ENCODE measurements around the gene RUVBL2.

Gene RUVBL2

DNA sequence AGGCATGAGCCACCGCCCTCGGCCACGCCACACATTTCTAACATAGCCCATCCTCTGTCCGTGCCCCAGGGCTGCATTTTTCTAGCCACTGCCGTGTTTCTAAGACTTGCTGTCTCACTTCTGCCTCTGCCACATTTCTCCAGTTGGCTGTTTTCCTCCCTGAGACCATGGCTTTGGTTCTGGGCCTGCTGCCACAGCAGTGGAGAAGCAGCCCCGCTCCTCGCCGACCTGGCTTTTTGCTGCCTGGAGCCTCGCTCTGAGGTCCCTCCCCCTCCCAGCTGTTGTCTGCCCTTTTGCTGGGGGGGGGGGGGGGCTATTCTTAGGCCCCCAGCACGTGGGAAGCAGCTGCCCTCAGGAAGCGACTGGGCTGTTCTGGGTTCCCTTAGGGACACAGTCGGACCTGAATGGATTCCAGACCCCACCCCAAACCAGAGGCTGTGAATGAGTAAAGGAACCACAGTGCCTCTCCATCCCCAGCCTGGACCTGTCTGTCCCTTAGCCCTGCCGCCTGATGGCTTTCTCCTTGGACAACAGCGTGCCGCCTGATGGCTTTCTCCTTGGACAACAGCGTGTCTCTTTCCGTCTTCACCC lies 3.9 kb upstream of the RUVBL2 start:
- no peak for DNase-seq

DNA sequence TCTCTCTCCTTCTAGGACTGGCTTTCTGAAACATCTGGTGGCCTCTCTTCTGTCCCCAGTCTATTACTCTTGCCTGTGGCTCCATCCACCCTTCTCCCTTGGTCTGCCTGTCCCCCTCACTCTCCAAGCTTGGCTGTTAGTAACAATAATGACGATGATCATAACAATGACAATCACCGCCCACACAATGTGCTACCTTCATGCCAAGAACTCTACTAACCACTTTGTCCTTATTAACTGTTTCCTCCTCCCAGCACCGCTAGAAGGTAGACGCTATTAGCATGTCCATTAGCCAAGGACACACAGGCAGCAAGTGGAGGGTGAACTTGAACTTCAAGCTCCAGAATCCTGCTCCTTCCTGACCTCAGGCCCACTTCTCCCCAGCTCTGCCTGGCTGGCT lies 3.3 kb upstream of the RUVBL2 start:
- DNase-seq: no peak

DNA sequence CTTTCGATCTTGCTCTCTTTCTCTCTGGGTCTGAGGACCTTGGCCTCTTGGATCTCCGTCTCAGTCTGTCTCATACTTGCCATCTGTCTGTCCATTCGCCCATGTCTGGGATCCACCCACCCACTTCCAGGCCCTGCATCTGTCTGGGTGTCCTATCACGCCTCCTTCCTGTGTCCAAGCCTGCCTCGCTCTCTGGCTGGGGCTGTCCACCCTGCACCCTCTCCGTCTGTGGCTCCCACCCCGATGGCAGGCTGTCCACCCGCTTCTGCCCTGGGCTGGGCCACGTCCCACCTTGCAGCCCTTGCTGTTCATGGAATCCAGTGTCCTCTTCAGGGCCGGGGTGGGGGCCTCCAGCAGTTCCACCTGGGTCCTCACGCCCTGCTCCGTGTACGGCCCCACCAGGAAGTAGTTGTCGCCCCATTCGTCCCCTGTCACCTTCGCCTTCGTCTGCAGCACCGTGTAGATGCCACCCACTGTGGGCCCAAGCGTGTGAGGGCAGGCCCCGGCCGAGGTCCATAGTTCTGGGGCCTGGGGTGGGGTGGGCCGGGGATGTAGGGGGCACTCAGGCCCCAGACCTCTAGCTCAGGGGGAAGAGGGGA lies 2.6 kb upstream of the RUVBL2 start:
- DNase-seq: no peak

DNA sequence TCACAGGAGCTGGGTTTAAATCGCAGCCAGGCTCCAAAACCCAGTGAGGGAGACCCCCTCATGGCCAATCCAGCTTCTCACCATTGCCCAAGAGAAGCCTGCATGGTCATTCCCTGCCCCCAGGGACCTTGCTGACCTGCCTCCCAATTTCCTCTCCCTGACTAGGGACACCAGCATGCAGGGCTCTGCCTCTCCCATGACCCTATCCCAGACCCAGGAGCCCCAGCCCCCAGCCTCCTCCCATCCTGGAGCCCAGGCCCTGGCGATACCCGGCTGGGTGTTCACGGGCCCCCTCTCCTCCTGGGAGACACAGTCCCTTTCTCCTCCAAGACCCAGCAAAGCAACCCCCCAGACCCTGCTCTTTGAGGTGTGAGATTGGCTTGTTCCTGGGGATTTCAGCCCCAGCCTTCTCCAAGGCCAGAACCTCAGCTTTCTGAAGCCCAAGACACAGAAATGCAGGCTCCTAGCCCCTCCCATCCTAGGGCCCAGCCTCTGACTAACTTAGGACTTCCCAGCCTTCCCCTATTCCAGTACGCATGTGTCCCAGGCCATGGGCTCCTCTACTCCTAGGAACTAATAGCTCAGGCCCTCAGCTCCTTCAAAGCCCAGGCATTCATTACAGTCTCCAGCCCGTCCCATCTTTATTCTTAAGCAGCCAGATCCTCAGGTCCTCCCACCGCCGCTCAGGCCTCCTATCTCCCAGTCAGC lies 1.7 kb upstream of the RUVBL2 start:
- DNase-seq: no peak

DNA sequence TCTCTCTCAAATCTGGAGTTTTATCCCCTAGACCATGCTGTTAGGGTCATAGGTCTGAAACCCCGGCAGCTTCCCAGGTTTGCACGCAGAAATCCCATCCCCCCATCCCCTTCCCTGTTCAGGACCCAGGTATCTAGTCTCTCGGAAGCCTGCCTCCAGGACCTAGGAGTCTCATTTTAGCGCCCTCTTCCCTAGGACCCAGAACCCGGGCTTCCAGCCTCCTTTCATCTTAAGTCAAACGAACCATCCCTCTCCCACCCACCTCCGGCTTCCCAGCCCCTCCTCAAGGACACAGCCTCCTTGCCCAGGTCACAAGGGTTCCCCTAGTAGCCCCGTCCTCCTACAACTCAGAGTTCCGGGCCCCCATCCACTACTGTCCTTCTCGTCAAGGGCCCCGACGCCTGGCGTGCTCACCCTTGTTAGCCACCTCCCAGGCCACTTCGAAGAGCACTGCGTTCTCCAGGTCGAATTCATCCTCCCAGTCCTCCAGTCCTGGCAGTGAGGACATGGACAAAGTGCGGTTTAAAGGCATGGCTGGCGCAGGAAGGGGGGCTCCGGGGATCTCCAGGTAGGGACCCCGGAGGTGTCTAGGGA lies 1.0 kb upstream of the RUVBL2 start:
- no peak for DNase-seq

DNA sequence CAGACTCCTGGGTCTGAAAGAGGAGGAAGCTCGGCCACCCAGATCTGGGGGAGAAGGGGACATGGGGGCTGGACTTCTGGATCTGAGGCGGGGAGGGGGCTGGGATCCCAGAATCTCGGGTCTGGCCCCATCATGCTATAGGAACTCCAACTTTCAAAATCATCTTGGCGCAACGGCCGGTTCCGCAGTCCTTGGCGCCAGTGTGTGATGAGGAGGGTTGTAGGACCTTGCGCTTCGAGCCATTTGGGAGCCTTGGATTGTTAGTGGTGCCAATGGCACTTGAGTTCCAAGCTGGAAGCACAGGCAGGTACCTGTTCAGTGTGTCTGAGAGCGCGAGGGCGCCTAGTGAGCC lies 324 bp downstream of the RUVBL2 start:
- no peak for DNase-seq

DNA sequence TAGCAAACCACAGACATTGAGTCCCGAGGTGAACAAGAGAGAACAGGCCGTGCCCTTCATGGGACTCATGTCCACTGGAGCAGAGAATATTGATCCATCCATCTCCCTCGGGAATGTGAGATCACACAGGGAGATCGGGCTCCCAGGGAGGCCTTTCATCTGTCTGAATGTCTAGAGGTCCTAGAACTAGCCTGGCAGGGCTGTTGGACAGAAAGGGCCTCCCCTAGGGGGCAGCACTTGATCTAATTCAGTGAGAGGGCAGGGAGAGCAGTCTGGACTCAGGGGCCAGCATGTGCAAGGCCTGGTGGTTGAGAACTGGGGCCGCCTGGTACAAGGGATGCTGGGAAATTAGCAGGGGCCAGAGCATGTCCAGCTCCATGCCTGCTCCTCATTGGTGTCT lies 4.3 kb downstream of the RUVBL2 start:
- DNase-seq: no peak

DNA sequence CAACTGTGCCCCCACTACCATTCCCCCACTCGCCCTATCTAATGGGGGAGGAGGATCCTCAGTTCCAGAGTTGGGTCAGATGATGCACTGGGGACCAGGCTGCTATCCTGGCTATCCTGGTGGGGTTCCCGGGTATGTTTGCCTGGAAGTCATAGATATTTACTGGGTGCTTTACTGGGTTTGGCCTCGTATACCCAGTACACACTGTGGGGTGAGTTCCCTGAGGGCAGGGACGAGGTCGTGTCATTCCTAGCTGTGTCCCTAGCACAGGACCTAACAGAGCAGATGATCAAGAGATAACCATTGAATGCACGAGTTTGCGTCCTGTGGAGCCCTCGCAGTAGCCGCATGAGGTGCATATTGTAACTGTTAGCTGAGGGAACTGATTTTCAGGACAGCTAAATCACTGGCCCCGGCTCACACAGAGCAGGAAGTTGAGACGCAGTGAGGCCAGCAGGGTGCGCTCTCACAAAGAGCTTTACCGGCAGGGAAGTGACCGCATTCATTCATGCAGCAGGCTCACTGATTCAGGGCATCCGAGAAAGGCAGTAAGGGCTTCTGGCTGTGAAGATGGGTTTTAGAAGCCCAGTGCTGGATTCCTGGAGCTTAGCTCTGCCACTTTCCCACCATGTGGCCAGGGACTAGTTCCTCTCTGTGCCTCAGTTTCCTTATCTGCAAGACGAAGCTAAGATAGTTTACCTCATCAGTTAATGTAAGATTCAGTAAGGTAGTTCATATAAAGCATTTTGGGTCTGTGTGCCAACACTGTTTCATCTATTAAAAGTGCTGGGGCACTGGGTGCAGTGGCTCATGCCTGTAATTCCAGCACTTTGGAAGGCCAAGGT lies 6.0 kb downstream of the RUVBL2 start:
- no peak for DNase-seq

DNA sequence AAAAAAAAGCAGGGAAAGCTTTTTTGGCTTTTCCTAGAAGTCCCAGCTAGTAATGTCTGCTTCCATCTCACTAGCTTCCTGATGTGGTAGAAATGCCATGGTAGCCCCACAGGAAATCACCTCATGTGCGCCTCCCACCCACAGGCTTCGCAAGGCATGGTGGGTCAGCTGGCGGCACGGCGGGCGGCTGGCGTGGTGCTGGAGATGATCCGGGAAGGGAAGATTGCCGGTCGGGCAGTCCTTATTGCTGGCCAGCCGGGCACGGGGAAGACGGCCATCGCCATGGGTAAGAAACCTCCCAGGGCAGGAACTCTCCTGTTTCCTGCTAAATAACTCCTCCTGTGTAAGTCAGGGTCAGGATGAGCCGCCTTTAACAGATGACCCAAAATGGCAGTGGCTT lies 10.4 kb downstream of the RUVBL2 start:
- no peak for DNase-seq

DNA sequence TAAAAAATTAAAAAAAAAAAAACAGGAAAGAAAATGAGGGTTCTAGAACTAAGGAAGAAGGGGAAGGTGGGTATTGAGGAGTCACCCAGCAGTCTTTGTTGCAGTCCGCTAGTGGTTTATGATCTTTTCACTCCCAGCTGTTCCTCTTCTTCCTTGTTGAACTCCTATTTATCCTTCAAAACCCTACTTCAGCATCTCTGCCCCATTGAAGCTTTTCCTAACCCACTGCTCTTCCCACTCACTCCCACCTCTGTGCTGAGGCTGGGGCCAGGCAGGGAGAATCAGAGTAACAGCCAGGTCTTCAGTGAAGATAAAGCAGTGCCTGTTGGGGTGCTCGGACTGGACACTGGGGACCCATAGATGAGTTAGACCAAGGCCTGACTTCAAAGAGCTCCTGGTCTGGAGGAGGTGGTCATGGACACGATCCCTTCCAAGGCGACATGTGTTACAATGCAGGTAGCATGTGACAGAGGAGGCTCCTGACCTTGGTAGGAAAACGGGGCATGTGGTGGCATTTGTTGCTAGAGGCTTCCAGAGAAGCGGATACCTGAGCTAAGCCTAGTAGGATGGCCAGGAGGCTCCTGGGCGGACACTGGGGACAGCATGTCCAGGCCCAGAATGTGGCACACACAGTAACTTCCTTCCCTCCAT lies 11.4 kb downstream of the RUVBL2 start:
- DNase-seq: no peak

DNA sequence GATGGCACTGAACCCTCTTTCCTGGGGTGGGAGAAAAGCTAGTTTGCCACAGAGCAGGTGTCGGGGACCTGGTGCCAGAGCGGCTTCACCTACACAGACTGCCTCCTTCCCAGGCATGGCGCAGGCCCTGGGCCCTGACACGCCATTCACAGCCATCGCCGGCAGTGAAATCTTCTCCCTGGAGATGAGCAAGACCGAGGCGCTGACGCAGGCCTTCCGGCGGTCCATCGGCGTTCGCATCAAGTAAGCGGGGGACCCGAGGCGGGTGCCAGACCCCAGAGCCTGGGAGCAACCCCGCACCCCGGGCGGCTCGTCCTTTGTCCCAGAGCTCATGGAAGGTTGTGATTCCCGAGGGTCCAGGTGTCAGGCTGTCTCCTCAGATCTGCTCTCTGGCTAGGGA lies 13.2 kb downstream of the RUVBL2 start:
- DNase-seq: no peak

DNA sequence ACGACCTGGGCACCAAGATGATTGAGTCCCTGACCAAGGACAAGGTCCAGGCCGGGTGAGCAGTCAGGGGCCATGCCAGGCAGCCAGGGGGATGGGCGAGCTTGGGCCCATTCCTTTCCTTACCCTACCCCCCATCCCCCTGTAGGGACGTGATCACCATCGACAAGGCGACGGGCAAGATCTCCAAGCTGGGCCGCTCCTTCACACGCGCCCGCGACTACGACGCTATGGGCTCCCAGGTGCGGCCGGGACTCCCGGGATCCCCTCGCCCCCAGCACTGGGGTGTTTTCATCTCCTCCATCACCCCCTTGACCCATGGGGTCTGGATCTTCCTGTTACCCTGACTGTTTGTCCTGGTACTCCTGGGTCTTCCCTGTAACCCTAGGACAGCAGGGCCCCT lies 16.1 kb downstream of the RUVBL2 start:
- DNase-seq: no peak

DNA sequence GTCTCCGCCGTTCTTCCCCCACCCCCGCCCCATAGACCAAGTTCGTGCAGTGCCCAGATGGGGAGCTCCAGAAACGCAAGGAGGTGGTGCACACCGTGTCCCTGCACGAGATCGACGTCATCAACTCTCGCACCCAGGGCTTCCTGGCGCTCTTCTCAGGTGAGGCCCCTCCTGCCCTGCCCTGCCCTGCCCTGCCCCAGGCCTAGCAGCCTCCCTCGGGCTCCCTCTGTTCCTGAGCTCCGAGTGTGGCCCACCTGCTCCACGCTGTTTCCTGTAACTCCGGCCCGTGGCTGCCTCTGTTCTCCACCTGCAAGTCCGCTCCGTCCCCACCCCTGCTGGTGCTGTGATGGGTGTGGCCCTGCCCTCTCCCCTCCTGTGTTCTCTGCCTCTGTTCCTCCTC lies 16.8 kb downstream of the RUVBL2 start:
- DNase-seq: no peak

DNA sequence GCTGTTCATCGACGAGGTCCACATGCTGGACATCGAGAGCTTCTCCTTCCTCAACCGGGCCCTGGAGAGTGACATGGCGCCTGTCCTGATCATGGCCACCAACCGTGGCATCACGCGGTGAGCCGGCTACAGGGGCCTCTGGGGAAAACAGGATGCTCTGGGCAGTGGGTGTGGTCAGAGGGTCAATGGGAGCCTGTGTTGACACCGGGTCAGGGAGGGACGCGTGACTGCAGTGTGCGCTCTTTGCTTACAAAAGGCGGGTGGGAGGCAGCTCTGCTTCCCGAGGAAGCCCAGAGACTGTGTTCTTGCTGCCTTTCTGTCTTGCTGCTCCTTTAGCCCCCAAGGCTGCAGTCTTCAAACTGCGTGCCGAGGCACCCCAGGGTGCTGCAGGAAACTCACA lies 17.5 kb downstream of the RUVBL2 start:
- DNase-seq: no peak

DNA sequence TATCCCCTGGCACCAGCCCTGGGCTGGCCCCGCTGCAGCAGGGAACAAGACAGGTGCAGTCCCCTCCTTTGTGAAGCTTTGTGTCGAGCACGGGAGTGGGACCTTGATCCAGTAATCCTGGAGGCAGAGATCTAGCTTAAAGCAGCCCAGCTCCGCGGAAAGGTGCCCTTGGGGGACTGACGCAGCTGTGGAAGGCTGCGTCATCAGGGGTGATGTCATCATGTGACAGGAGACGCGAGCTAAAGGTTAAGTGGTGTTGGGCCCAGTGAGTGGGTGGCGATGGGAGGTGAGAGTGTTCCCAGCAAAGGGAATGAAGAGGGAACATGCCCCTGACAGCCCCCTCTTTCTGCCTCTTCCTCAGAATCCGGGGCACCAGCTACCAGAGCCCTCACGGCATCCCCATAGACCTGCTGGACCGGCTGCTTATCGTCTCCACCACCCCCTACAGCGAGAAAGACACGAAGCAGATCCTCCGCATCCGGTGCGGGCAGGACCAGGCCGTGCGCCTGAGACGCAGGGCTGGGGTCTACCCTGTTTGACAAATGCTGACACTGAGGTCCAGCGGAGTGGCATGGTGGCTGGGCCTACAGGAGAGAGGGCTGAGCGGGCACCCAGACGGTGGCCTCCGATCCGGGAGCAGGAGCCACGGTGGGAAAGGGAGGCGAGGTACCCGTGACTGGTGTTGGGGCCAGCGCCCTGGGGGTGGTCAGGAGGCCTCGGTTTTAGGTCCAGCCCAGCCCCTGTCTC lies 20.6 kb downstream of the RUVBL2 start:
- no peak for DNase-seq

DNA sequence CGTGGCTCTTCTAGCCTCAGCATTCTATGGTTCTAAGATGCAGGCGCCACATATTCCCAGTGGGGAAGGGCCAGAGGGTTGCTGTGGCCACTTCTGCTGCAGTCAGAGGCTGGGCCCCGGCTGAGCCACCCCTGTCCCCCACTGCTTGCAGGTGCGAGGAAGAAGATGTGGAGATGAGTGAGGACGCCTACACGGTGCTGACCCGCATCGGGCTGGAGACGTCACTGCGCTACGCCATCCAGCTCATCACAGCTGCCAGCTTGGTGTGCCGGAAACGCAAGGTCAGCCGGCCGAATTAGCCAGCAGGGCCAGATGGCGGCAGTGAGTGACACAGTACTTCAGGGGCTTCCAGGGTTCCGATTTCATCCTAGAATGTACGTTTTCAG lies 21.2 kb downstream of the RUVBL2 start:
- DNase-seq: no peak

DNA sequence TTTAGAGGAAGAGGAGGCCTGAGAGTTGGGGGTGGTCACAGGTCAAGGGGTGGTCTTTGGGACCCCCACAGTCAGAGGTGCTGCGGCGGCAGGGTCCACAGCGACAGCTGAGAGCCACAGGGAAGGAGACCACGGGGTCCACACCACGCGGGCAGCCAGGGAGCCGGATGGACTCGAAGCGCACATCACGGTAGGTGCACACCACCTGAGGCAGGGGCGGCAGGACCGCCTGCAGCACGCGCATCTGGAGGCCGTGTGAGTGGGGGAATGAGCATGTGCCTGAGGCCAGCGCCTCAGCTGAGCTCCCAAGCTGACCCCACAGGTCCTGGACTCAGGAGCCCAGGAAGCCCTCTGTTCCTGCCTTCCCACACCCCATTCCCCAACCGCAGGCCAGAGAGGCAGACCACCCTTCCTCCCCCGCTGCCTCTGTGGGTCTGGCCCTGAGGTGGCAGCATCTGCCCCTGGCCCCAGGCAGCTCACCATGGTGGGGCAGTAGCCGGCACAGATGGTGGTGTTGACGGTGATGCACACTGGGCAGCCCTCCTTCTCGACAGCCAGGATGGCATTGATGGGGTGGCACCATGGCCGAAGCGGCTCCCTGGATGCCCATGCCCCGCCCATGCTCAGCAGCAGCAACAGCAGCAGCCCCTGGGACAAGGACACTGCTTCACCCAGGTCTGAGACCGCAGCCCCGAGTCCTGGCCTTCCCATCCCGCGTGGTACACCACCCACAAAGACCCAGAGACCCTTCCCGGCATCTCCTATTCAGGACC lies 22.6 kb downstream of the RUVBL2 start:
- DNase-seq: no peak

DNA sequence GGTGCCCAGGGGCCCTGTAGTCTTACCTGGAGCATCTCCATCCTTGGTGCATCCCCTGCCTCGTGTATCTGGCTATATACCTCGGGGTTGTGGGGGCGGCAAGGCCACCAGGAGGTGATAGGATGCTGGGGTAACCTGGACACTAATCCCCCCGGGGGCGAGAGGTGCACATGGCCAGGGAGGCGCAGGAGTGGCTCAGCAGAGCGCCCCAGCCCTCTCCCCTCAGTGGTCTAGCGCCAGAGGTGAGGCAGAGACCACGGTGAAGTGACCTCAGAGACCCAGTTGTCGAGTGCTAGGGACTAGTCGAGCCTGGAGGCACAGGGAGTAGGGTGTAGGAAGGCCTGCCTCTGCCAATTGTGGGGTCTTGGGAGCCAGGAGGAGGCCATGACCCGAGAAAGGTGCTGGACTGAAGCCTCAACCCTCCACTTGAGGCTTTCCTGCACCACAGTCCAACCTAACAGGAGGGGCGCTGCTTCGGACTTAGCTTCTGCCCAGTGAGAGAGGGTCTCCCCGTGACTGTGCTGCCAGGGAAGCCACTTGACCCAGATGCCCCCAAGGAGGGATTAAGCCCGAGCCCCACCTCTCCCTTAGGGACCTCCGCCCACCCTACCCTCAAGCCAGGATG lies 23.5 kb downstream of the RUVBL2 start, which contains the start of gene LHB:
Gene LHB (minus strand): TSS at position 51 of the 625 bp plus-strand sequence. CDS start 10 bp downstream, at position 41.
- no peak for DNase-seq

DNA sequence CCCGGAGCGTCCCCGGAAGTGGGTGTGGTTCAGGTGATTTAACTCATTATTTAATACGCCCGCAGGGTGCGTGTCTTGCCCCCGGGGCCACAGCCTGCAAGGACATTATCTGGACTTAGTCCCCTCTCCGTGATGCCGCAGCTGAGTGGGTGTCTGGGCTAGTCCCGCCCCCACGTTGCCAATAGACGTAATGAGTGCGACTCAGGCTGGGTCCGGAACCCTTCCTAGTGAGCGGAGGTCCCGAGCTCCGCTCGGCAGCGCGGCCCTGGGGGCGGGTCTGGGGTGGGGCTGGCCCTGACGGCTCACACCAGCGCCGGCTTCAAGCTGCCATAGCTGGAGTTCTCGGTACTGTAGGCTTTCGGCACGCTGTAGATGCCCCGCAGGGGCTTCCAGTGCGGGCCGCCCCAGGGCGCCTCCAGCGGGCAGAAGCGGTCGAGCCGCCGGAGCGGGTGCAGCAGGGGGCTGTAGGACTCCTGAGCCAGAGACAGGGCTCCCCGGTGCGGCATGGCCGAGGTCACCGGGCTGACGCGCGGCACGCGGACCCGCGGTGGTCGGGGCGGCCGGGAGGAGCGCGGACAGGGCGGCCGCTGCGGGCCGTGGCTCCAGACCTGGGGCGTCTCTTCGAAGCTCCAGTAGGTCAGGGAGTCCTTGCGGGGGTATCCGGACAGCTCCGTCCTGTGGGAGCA lies 24.1 kb downstream of the RUVBL2 start:
- DNase-seq: no peak

All from GF-D8 (cell line).